ENCODE data around the gene EAF1. TPM values are rescaled to one million over a fixed set of nuclear protein-coding genes. Genes with fewer than 3 reads are reported as not detected.
"Not testable (repeated sequence)": the region's sequence is repeated elsewhere in the genome, so short reads cannot be mapped to it uniquely, and the experiment has no call there.

Gene EAF1
- polyA plus RNA-seq, 1 donor: 21.3 TPM

DNA sequence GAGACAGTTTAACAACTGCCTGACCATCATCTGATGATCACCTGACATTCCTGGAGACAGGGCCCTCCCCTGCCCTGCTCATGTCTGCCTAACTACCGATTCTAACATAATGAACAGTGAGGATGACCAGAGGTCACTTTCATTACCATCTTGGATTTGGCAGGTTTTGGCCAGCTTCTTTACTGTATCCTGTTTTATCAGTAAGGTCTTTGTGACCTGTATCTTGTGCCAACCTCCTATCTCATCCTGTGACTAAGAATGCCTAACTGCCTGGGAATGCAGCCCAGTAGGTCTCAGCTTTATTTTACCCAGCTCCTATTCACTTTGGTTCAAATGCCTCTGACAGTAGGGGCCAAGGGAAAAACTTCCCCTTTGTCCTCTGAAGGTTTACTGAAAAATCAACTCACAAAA is 40.2 kb upstream of the EAF1 start:
- Histone ChIP-seq H3K36me3 (ENCODE audit: control insufficient read depth, insufficient read depth, low read length) (no peaks in the 10 kb centered on the region), H3K4me1 (ENCODE audit: control insufficient read depth, insufficient read depth, low read length) (no peaks in the 10 kb centered on the region), H3K27ac (ENCODE audit: low read length) (no peak overlapping the region), H3K4me3 (ENCODE audit: low read length) (no peak overlapping the region), H3K9me3 (ENCODE audit: control insufficient read depth, low read depth, low read length) (no peaks in the 10 kb centered on the region), H3K27me3 (ENCODE audit: control insufficient read depth, insufficient read depth, low read length) (no peaks in the 10 kb centered on the region)
- DNase-seq: no peak
- WGBS (ENCODE audit: insufficient coverage, low lambda C conversion rate): no CpG with 5 or more reads among the region's 1 CpG

- H3K27ac ChIP-seq (ENCODE audit: low read length): no peak overlapping the region
- H3K27me3 ChIP-seq (ENCODE audit: control insufficient read depth, insufficient read depth, low read length): no peaks in the 10 kb centered on the region
- no CpG with 5 or more reads among the region's 3 CpGs for WGBS (ENCODE audit: insufficient coverage, low lambda C conversion rate)
- no peak overlapping the region for H3K4me3 ChIP-seq (ENCODE audit: low read length)
- no peaks in the 10 kb centered on the region for H3K9me3 ChIP-seq (ENCODE audit: control insufficient read depth, low read depth, low read length)
- no peaks in the 10 kb centered on the region for H3K36me3 ChIP-seq (ENCODE audit: control insufficient read depth, insufficient read depth, low read length)
- no peak for DNase-seq
- H3K4me1 ChIP-seq (ENCODE audit: control insufficient read depth, insufficient read depth, low read length): no peaks in the 10 kb centered on the region
These were observed 39.7 kb upstream of the EAF1 start for GRCh38 chr3:15387735-15388134.

GRCh38 chr3:15388335-15388734 is 39.1 kb upstream of the EAF1 start:
- not testable (repeated sequence) for H3K4me3 ChIP-seq (ENCODE audit: low read length); H3K4me1 ChIP-seq (ENCODE audit: control insufficient read depth, insufficient read depth, low read length); DNase-seq; H3K36me3 ChIP-seq (ENCODE audit: control insufficient read depth, insufficient read depth, low read length); H3K27ac ChIP-seq (ENCODE audit: low read length); H3K27me3 ChIP-seq (ENCODE audit: control insufficient read depth, insufficient read depth, low read length); H3K9me3 ChIP-seq (ENCODE audit: control insufficient read depth, low read depth, low read length)
- no CpG with 5 or more reads among the region's 3 CpGs for WGBS (ENCODE audit: insufficient coverage, low lambda C conversion rate)

- Histone ChIP-seq H3K4me1 (ENCODE audit: control insufficient read depth, insufficient read depth, low read length) (no peaks in the 10 kb centered on the region), H3K36me3 (ENCODE audit: control insufficient read depth, insufficient read depth, low read length) (no peaks in the 10 kb centered on the region), H3K4me3 (ENCODE audit: low read length) (no peak overlapping the region), H3K27ac (ENCODE audit: low read length) (no peak overlapping the region), H3K27me3 (ENCODE audit: control insufficient read depth, insufficient read depth, low read length) (no peaks in the 10 kb centered on the region), H3K9me3 (ENCODE audit: control insufficient read depth, low read depth, low read length) (no peaks in the 10 kb centered on the region)
- no peak for DNase-seq
- no CpG with 5 or more reads among the region's 6 CpGs for WGBS (ENCODE audit: insufficient coverage, low lambda C conversion rate)
These were observed 36.9 kb upstream of the EAF1 start for GRCh38 chr3:15390460-15390859.

GRCh38 chr3:15391007-15391406 is 36.4 kb upstream of the EAF1 start:
- WGBS (ENCODE audit: insufficient coverage, low lambda C conversion rate): no CpG with 5 or more reads among the region's 5 CpGs
- no peaks in the 10 kb centered on the region for H3K27me3 ChIP-seq (ENCODE audit: control insufficient read depth, insufficient read depth, low read length)
- H3K36me3 ChIP-seq (ENCODE audit: control insufficient read depth, insufficient read depth, low read length): no peaks in the 10 kb centered on the region
- no peak overlapping the region for H3K27ac ChIP-seq (ENCODE audit: low read length)
- no peak overlapping the region for H3K4me3 ChIP-seq (ENCODE audit: low read length)
- no peaks in the 10 kb centered on the region for H3K4me1 ChIP-seq (ENCODE audit: control insufficient read depth, insufficient read depth, low read length)
- H3K9me3 ChIP-seq (ENCODE audit: control insufficient read depth, low read depth, low read length): no peaks in the 10 kb centered on the region
- DNase-seq: no peak

DNA sequence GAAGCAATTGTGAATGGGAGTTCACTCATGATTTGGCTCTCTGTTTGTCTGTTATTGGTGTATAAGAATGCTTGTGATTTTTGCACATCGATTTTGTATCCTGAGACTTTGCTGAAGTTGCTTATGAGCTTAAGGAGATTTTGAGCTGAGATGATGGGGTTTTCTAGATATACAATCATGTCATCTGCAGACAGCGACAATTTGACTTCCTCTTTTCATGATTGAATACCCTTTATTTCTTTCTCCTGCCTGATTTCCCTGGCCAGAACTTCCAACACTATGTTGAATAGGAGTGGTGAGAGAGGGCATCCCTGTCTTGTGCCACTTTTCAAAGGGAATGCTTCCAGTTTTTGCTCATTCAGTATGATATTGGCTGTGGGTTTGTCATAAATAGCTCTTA is 34.1 kb upstream of the EAF1 start:
- not testable (repeated sequence) for H3K4me1 ChIP-seq (ENCODE audit: control insufficient read depth, insufficient read depth, low read length); DNase-seq; H3K27me3 ChIP-seq (ENCODE audit: control insufficient read depth, insufficient read depth, low read length); H3K27ac ChIP-seq (ENCODE audit: low read length); H3K4me3 ChIP-seq (ENCODE audit: low read length); H3K9me3 ChIP-seq (ENCODE audit: control insufficient read depth, low read depth, low read length); H3K36me3 ChIP-seq (ENCODE audit: control insufficient read depth, insufficient read depth, low read length)
- no CpG with 5 or more reads among the region's 2 CpGs for WGBS (ENCODE audit: insufficient coverage, low lambda C conversion rate)

DNA sequence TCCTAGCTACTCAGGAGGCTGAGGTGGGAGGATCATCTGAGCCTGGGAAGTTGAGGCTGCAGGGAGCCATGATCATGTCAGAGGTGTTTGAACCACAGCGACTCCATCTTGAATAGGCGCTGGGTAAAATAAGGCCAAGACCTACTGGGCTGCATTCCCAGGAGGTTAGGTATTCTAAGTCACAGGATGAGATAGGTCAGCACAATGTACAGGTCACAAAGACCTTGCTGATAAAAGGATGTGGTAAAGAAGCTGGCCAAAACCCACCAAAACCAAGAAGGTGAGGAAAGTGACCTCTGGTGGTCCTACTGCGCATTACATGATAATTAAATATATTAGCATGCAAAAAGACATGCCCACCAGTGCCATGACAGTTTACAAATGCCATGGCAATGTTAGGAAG is 28.7 kb upstream of the EAF1 start:
- H3K9me3 ChIP-seq (ENCODE audit: control insufficient read depth, low read depth, low read length); DNase-seq; H3K27me3 ChIP-seq (ENCODE audit: control insufficient read depth, insufficient read depth, low read length); H3K4me1 ChIP-seq (ENCODE audit: control insufficient read depth, insufficient read depth, low read length); H3K27ac ChIP-seq (ENCODE audit: low read length); H3K4me3 ChIP-seq (ENCODE audit: low read length); H3K36me3 ChIP-seq (ENCODE audit: control insufficient read depth, insufficient read depth, low read length): not testable (repeated sequence)
- no CpG with 5 or more reads among the region's 3 CpGs for WGBS (ENCODE audit: insufficient coverage, low lambda C conversion rate)

DNA sequence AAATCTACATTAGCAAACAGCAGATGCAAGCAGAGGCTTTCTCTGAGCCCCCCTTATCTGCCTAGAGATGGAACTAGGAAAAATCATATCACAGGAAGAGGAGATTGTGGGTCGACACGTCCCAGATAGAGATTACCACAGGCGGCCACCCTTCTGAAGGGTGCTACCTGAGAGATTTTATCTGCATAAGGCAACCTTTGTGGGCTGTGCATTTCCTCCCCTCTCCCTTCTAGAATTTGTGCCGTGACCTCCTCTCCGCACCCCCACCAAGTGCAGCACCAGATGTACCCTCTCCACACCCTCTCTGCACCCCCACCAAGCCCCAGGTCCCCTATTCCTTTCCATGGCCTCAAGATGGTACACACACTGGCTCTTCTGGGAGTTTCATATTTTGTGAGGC is 27.4 kb upstream of the EAF1 start:
- Histone ChIP-seq H3K9me3 (ENCODE audit: control insufficient read depth, low read depth, low read length) (peaks cover 5% of the 10 kb centered on the region), H3K36me3 (ENCODE audit: control insufficient read depth, insufficient read depth, low read length) (no peaks in the 10 kb centered on the region), H3K27ac (ENCODE audit: low read length) (no peak overlapping the region), H3K4me1 (ENCODE audit: control insufficient read depth, insufficient read depth, low read length) (no peaks in the 10 kb centered on the region), H3K27me3 (ENCODE audit: control insufficient read depth, insufficient read depth, low read length) (no peaks in the 10 kb centered on the region), H3K4me3 (ENCODE audit: low read length) (no peak overlapping the region)
- WGBS (ENCODE audit: insufficient coverage, low lambda C conversion rate): no CpG with 5 or more reads among the region's 5 CpGs
- no peak for DNase-seq

DNA sequence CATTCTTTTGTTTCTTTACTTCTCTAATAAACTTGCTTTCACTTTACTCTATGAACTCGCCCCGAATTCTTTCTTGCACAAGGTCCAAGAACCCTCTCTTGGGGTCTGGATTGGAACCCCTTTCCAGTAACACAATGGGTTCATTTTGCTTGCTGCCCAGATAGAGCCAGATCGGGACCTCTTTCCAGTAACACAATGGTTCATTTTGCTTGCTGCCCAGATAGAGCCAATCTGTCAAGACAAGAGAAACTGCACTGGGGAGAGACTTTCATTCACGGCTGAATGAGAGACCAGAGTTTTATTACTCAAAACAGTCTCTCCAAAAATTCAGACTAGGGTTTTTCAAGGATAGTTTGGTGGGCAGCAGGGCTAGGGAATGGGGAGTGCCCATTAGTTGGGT is 25.5 kb upstream of the EAF1 start:
- no CpG with 5 or more reads among the region's 4 CpGs for WGBS (ENCODE audit: insufficient coverage, low lambda C conversion rate)
- H3K4me3 ChIP-seq (ENCODE audit: low read length): no peak overlapping the region
- no peaks in the 10 kb centered on the region for H3K4me1 ChIP-seq (ENCODE audit: control insufficient read depth, insufficient read depth, low read length)
- no peak overlapping the region for H3K27ac ChIP-seq (ENCODE audit: low read length)
- no peaks in the 10 kb centered on the region for H3K27me3 ChIP-seq (ENCODE audit: control insufficient read depth, insufficient read depth, low read length)
- no peak for DNase-seq
- no peaks in the 10 kb centered on the region for H3K36me3 ChIP-seq (ENCODE audit: control insufficient read depth, insufficient read depth, low read length)
- peaks cover 4% of the 10 kb centered on the region for H3K9me3 ChIP-seq (ENCODE audit: control insufficient read depth, low read depth, low read length)

GRCh38 chr3:15403495-15403894 is 23.9 kb upstream of the EAF1 start:
- WGBS (ENCODE audit: insufficient coverage, low lambda C conversion rate): 70% methylated on average over 2 of the region's 3 CpGs
- DNase-seq: no peak
- H3K27me3 ChIP-seq (ENCODE audit: control insufficient read depth, insufficient read depth, low read length): no peaks in the 10 kb centered on the region
- no peaks in the 10 kb centered on the region for H3K9me3 ChIP-seq (ENCODE audit: control insufficient read depth, low read depth, low read length)
- no peak overlapping the region for H3K27ac ChIP-seq (ENCODE audit: low read length)
- H3K4me1 ChIP-seq (ENCODE audit: control insufficient read depth, insufficient read depth, low read length): no peaks in the 10 kb centered on the region
- H3K36me3 ChIP-seq (ENCODE audit: control insufficient read depth, insufficient read depth, low read length): no peaks in the 10 kb centered on the region
- no peak overlapping the region for H3K4me3 ChIP-seq (ENCODE audit: low read length)

DNA sequence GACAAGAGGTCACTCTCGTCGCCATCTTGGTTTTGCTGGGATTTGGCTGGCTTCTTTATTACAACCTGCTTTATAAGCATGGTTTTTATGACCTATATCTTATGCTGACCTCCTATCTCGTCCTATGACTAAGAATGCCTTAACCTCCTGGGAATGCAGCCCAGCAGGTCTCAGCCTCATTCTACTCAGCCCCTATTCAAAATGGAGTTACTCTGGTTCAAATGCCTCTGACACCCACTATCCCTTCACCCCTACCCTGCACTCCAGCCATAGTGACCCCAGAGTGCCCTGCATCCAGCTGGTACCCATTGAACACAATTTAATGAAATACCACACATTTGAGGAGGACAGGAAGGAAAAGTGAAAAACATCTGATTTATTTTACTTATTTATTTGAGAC is 23.4 kb upstream of the EAF1 start:
- no peaks in the 10 kb centered on the region for H3K9me3 ChIP-seq (ENCODE audit: control insufficient read depth, low read depth, low read length)
- no peak for DNase-seq
- H3K27ac ChIP-seq (ENCODE audit: low read length): no peak overlapping the region
- H3K4me3 ChIP-seq (ENCODE audit: low read length): no peak overlapping the region
- H3K27me3 ChIP-seq (ENCODE audit: control insufficient read depth, insufficient read depth, low read length): no peaks in the 10 kb centered on the region
- WGBS (ENCODE audit: insufficient coverage, low lambda C conversion rate): no CpG with 5 or more reads among the region's 3 CpGs
- no peaks in the 10 kb centered on the region for H3K36me3 ChIP-seq (ENCODE audit: control insufficient read depth, insufficient read depth, low read length)
- no peaks in the 10 kb centered on the region for H3K4me1 ChIP-seq (ENCODE audit: control insufficient read depth, insufficient read depth, low read length)
